Gastroesophageal sphincter (tissue), 3 donors: ENCODE data around the gene ABCG4.

Source experiments
- POLR2A ChIP-seq, 2 donors: fragments of 450-650 bp; IDR thresholded peaks; one replicate each; pipeline ENCODE4 v1.6.1; 2017; ENCODE audit warnings: antibody characterized with exemption in 2 of 2, mild to moderate bottlenecking in 2 of 2, moderate library complexity in 1 of 2
- TF ChIP-seq, protein P1 (sequence below), 4 experiments: fragments of 200-600 bp in 2 of 4; fragments of 450-650 bp in 2 of 4; sonication (generic) in 1 of 4; IDR thresholded peaks; one replicate each; pipeline ENCODE4 v1.5.1; 2017 to 2019; ENCODE audit warnings: antibody characterized with exemption in 4 of 4, mild to moderate bottlenecking in 2 of 4, moderate library complexity in 2 of 4

DNA sequence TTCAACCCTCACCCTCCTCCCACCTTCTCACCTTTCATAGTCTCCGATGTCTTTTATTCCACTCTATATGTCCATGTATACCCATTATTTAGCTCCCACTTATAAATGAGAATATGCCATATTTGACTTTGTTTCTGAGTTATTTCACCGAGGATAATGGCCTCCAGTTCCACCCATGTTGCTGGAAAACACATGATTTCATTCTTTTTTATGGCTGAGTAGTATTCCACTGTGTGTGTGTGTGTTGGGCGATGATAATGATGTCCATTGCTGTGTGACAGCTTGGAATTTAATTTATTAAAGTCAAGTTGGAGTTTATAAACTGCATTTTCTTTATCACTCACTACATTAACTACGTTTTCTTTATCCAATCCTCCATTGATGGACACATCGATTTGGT lies 30.6 kb upstream of the ABCG4 start:
- TF ChIP-seq, protein P1, sequence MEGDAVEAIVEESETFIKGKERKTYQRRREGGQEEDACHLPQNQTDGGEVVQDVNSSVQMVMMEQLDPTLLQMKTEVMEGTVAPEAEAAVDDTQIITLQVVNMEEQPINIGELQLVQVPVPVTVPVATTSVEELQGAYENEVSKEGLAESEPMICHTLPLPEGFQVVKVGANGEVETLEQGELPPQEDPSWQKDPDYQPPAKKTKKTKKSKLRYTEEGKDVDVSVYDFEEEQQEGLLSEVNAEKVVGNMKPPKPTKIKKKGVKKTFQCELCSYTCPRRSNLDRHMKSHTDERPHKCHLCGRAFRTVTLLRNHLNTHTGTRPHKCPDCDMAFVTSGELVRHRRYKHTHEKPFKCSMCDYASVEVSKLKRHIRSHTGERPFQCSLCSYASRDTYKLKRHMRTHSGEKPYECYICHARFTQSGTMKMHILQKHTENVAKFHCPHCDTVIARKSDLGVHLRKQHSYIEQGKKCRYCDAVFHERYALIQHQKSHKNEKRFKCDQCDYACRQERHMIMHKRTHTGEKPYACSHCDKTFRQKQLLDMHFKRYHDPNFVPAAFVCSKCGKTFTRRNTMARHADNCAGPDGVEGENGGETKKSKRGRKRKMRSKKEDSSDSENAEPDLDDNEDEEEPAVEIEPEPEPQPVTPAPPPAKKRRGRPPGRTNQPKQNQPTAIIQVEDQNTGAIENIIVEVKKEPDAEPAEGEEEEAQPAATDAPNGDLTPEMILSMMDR (IDR thresholded peaks at IDR 0.05): no peak
- TF ChIP-seq POLR2A (IDR thresholded peaks at IDR 0.05): no peak
